ENCODE measurements around the gene CROCC2. TPM values are rescaled to one million over a fixed set of nuclear protein-coding genes. Genes with fewer than 3 reads are reported as not detected.

Gene CROCC2
- polyA plus RNA-seq, 1 experiment, result not detected

DNA sequence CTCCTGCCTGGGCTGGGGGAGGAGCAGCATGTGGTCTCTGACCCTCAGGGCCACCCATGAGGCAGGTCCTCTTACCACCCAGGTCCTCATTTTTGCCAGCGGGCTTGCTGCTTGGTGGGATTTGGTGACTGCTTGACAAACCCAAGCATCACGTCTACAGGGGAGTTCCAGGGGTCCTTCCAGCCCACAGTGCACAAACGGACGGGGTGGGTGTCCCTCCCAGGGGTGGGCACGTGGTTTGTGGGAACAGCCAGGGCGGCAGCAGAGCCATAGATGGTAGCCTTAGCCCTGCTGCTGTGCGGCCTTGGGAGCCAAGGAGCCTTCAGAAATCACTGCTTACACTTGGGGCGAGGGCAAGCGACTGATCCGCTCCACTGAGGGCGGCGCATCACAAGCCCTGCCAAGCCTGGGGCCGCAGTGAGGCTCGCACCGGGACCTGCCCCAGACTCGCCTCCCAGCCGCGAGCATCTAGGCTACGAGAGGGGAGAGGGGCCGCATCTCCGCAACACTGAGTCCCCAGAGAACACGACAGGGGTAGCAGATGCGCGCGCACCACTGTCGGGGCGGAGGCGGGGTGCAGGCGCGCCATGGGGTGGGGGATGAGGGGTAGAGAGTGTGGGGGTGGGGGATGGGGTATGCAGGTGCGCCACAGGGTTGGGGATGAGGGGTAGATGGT is 129.1 kb downstream of the CROCC2 start:
- Histone ChIP-seq H3K9me3 (ENCODE audit: control insufficient read depth, insufficient read depth, low read length) (no peaks in the 10 kb centered on the region; the same call in 1 of the 2 replicates), H3K27ac (ENCODE audit: low read depth, low read length) (no peak overlapping the region), H3K4me3 (ENCODE audit: low read depth, low read length) (no peak overlapping the region), H3K27me3 (ENCODE audit: control insufficient read depth, insufficient read depth, low read length) (no peaks in the 10 kb centered on the region)
- no peak for DNase-seq (ENCODE audit: low read depth, low spot score)
- CTCF ChIA-PET, result no interaction called here
- TF ChIP-seq, protein P1, sequence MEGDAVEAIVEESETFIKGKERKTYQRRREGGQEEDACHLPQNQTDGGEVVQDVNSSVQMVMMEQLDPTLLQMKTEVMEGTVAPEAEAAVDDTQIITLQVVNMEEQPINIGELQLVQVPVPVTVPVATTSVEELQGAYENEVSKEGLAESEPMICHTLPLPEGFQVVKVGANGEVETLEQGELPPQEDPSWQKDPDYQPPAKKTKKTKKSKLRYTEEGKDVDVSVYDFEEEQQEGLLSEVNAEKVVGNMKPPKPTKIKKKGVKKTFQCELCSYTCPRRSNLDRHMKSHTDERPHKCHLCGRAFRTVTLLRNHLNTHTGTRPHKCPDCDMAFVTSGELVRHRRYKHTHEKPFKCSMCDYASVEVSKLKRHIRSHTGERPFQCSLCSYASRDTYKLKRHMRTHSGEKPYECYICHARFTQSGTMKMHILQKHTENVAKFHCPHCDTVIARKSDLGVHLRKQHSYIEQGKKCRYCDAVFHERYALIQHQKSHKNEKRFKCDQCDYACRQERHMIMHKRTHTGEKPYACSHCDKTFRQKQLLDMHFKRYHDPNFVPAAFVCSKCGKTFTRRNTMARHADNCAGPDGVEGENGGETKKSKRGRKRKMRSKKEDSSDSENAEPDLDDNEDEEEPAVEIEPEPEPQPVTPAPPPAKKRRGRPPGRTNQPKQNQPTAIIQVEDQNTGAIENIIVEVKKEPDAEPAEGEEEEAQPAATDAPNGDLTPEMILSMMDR (IDR thresholded peaks at IDR 0.05; ENCODE audit: low read depth, low read length), result no peak
- POLR2A ChIA-PET, result no interaction called here

DNA sequence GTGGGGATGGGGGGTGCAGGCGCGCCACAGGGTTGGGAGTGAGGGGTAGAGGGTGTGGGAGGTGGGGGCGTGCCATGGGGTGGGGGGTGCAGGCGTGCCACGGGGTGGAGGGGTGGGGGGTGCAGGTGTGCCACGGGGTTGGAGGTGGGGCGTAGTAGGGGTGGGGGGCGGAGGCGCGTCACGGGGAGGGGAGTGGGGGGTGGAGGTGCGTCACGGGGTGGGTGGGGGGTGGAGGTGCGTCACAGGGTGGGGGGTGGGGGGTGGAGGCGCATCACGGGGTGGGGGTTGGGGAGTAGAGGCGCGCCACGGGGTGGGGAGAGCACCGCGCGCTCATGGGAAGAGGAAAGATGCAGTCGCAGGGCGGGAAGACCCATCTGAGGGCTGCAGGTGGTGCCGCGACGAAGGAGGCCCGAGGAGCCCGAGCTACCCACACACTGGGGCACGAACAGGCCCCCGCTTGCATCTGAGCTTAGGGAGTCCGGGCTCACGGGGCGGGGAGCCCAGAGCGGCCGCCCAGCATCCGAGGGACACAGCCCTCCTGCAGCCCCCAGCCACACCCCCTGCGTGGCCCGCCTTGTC is 129.8 kb downstream of the CROCC2 start:
- H3K4me3 ChIP-seq (ENCODE audit: low read depth, low read length), result no peak overlapping the region
- DNase-seq (ENCODE audit: low read depth, low spot score), result no peak
- CTCF ChIA-PET, result no interaction called here
- no peaks in the 10 kb centered on the region; the same call in 1 of the 2 replicates for H3K9me3 ChIP-seq (ENCODE audit: control insufficient read depth, insufficient read depth, low read length)
- H3K27me3 ChIP-seq (ENCODE audit: control insufficient read depth, insufficient read depth, low read length), result no peaks in the 10 kb centered on the region
- TF ChIP-seq, protein P1 (IDR thresholded peaks at IDR 0.05; ENCODE audit: low read depth, low read length), result no peak
- POLR2A ChIA-PET, result no interaction called here
- no peak overlapping the region for H3K27ac ChIP-seq (ENCODE audit: low read depth, low read length)

DNA sequence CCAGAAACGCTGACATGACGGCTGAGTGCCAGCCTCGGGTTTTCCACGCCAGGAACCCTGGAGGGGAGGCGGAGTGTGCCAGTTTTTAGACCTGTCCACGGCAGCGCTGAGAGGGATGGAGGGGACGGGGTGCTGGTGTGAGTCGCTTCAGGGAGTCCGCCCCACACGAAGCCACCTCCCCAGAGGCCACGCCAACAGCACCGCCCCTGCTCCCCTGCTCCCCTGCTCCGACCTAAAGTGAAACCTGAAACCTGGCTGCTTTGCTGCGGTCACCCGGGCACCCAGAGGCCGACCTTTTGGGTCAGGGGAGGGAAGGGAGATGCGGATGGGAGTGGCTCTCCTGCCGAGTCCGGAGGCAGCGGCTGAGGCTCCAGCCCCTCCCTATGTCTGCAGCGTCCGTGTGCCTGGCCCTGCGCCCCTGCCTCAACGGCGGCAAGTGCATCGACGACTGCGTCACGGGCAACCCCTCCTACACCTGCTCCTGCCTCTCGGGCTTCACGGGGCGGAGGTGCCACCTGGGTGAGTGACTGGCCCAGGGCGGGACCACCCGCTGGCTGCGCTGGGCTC is 130.3 kb downstream of the CROCC2 start:
- DNase-seq (ENCODE audit: low read depth, low spot score), result no peak
- Histone ChIP-seq H3K9me3 (ENCODE audit: control insufficient read depth, insufficient read depth, low read length) (no peaks in the 10 kb centered on the region; the same call in 1 of the 2 replicates), H3K27me3 (ENCODE audit: control insufficient read depth, insufficient read depth, low read length) (no peaks in the 10 kb centered on the region), H3K27ac (ENCODE audit: low read depth, low read length) (no peak overlapping the region), H3K4me3 (ENCODE audit: low read depth, low read length) (no peak overlapping the region)
- CTCF ChIA-PET, result no interaction called here
- TF ChIP-seq, protein P1 (IDR thresholded peaks at IDR 0.05; ENCODE audit: low read depth, low read length), result no peak
- POLR2A ChIA-PET, result no interaction called here

DNA sequence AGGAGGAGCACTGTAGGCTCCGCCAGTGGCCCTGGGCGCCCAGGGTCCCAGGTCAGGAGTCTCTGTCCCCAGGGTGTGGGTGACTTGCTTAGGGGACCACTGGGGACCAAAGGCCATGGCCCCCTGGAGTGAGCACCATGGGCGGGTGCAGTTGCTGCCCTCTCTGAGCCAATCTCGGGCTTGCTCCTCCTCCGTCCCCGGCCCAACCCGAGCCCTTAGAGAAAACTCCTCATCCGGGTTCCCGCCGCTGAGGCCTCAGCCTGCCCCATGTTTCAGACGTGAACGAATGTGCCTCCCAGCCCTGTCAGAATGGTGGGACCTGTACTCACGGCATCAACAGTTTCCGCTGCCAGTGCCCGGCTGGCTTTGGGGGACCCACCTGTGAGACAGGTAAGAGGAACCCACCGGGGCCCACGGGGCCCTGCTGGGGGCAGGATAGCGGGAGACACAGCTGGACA is 130.9 kb downstream of the CROCC2 start:
- no peak overlapping the region for H3K27ac ChIP-seq (ENCODE audit: low read depth, low read length)
- POLR2A ChIA-PET, result no interaction called here
- CTCF ChIA-PET, result no interaction called here

More for the DNA sequence above, 130.9 kb downstream of the CROCC2 start:
- TF ChIP-seq, protein P1 (IDR thresholded peaks at IDR 0.05; ENCODE audit: low read depth, low read length), result no peak
- Histone ChIP-seq H3K9me3 (ENCODE audit: control insufficient read depth, insufficient read depth, low read length) (no peaks in the 10 kb centered on the region; the same call in 1 of the 2 replicates), H3K27me3 (ENCODE audit: control insufficient read depth, insufficient read depth, low read length) (no peaks in the 10 kb centered on the region), H3K4me3 (ENCODE audit: low read depth, low read length) (no peak overlapping the region)
- DNase-seq (ENCODE audit: low read depth, low spot score), result no peak

Data from AG04450 (cell line).